Measurements from ENCODE around the gene KCND3. TPM values are rescaled to one million over a fixed set of nuclear protein-coding genes. Genes with fewer than 3 reads are reported as not detected.
A peak's percentile ranks its signal among the peaks of the same experiment; 100 is the strongest.

KCND3 gene
- total RNA-seq, 1 experiment from 2014 or later, result not detected

DNA sequence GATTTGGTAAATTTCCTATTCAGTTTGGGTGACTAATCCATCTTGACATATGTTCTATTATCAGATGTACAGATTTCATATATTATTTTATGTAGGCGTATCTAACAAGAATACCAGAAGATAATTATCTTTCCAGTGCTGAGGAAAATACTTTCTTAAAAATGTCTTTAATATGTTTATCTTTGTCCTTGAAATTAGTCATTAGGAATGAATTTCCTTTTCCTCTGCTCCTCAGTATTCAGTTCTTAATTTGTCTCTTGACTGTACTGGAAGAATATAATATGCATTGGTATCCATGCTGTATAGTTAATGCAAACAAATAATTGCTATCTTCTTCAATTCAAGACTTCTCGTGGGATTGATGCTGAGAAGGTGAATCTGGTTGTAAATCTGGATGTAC lies 227.1 kb downstream of the KCND3 start:
- Histone ChIP-seq H3K4me3 (no peak overlapping the region), H3K79me2 (ENCODE audit: low read depth) (peaks cover 19% of the 10 kb centered on the region), H3F3A (ENCODE audit: insufficient read depth, low read depth) (peaks cover 4% of the 10 kb centered on the region; the same call in 1 of the 2 replicates), H3K9me2 (ENCODE audit: insufficient read depth) (no peaks in the 10 kb centered on the region), H3K36me3 (ENCODE audit: low read depth) (peaks cover 67% of the 10 kb centered on the region), H3K27me3 (ENCODE audit: insufficient read depth, low read depth) (no peaks in the 10 kb centered on the region), H2AFZ (no peak overlapping the region), H3K27ac (no peak overlapping the region), H4K20me1 (ENCODE audit: insufficient read depth) (peaks cover 26% of the 10 kb centered on the region), H3K4me2 (no peak overlapping the region), H3K4me1 (replicated peaks; ENCODE audit: insufficient read depth) (peaks cover 3% of the 10 kb centered on the region), H3K9me3 (ENCODE audit: insufficient read depth, low read depth) (no peaks in the 10 kb centered on the region)
- ChIA-PET CTCF (no interaction called here), POLR2A (ENCODE audit: unreplicated experiment) (no interaction called here)
- no peak for TF ChIP-seq EZH2 (IDR thresholded peaks at IDR 0.05; ENCODE audit: low read depth)
- intact Hi-C loops (cut with micrococcal nuclease; ENCODE audit: unreplicated experiment), result no loop called here
- no TSS peak for BruUV-seq (replicated peaks)
- DNase-seq, result no peak

DNA sequence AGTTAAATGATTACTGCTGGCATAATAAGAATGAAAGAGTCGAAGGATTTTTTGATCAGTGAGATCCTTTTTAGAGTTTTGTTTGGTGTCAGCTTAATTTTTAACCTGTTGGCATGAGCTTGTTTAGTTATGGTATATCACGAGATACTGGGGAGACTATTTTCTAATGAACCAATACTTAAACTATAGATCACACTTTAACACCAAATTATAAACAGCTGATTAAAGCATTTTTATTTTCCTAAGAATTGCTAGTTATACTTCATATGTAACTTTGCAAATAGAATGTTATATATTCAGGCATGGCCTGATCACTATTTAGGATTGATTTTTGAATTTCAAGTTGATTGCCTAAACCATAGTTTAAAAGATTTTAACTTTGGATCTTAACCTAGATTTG lies 227.8 kb downstream of the KCND3 start:
- intact Hi-C loops (cut with micrococcal nuclease; ENCODE audit: unreplicated experiment), result no loop called here
- ChIA-PET CTCF (no interaction called here), POLR2A (ENCODE audit: unreplicated experiment) (no interaction called here)
- no peak overlapping the region for H2AFZ ChIP-seq
- no peaks in the 10 kb centered on the region for H3K9me2 ChIP-seq (ENCODE audit: insufficient read depth)
- peaks cover 25% of the 10 kb centered on the region for H4K20me1 ChIP-seq (ENCODE audit: insufficient read depth)
- H3K9me3 ChIP-seq (ENCODE audit: insufficient read depth, low read depth), result no peaks in the 10 kb centered on the region
- H3K4me2 ChIP-seq, result no peak overlapping the region
- H3K4me3 ChIP-seq, result no peak overlapping the region
- peaks cover 4% of the 10 kb centered on the region; the same call in 1 of the 2 replicates for H3F3A ChIP-seq (ENCODE audit: insufficient read depth, low read depth)
- no TSS peak for BruUV-seq (replicated peaks)
- H3K27me3 ChIP-seq (ENCODE audit: insufficient read depth, low read depth), result no peaks in the 10 kb centered on the region
- no peak overlapping the region for H3K27ac ChIP-seq
- no peak for DNase-seq
- H3K4me1 ChIP-seq (replicated peaks; ENCODE audit: insufficient read depth), result peaks cover 9% of the 10 kb centered on the region
- H3K36me3 ChIP-seq (ENCODE audit: low read depth), result peaks cover 68% of the 10 kb centered on the region
- H3K79me2 ChIP-seq (ENCODE audit: low read depth), result peaks cover 25% of the 10 kb centered on the region
- TF ChIP-seq EZH2 (IDR thresholded peaks at IDR 0.05; ENCODE audit: low read depth), result no peak
- TF ChIP-seq, protein P1, sequence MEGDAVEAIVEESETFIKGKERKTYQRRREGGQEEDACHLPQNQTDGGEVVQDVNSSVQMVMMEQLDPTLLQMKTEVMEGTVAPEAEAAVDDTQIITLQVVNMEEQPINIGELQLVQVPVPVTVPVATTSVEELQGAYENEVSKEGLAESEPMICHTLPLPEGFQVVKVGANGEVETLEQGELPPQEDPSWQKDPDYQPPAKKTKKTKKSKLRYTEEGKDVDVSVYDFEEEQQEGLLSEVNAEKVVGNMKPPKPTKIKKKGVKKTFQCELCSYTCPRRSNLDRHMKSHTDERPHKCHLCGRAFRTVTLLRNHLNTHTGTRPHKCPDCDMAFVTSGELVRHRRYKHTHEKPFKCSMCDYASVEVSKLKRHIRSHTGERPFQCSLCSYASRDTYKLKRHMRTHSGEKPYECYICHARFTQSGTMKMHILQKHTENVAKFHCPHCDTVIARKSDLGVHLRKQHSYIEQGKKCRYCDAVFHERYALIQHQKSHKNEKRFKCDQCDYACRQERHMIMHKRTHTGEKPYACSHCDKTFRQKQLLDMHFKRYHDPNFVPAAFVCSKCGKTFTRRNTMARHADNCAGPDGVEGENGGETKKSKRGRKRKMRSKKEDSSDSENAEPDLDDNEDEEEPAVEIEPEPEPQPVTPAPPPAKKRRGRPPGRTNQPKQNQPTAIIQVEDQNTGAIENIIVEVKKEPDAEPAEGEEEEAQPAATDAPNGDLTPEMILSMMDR (conservative IDR thresholded peaks at IDR 0.05), result no peak

GRCh38 chr1:111758373-111758772 lies 231.1 kb downstream of the KCND3 start:
- H3K4me1 ChIP-seq (replicated peaks; ENCODE audit: insufficient read depth), result peaks cover 20% of the 10 kb centered on the region
- no peaks in the 10 kb centered on the region for H3K27me3 ChIP-seq (ENCODE audit: insufficient read depth, low read depth)
- no peak overlapping the region for H3K4me3 ChIP-seq
- no peaks in the 10 kb centered on the region for H3K9me3 ChIP-seq (ENCODE audit: insufficient read depth, low read depth)
- no TSS peak for BruUV-seq (replicated peaks)
- POLR2A ChIA-PET (ENCODE audit: unreplicated experiment), result no interaction called here
- H2AFZ ChIP-seq, result no peak overlapping the region
- peaks cover 15% of the 10 kb centered on the region for H4K20me1 ChIP-seq (ENCODE audit: insufficient read depth)
- no peak overlapping the region for H3K4me2 ChIP-seq
- peaks cover 16% of the 10 kb centered on the region; the same call in 1 of the 2 replicates for H3F3A ChIP-seq (ENCODE audit: insufficient read depth, low read depth)
- H3K79me2 ChIP-seq (ENCODE audit: low read depth), result peaks cover 40% of the 10 kb centered on the region
- H3K36me3 ChIP-seq (ENCODE audit: low read depth), result peaks cover 51% of the 10 kb centered on the region
- intact Hi-C loops (cut with micrococcal nuclease; ENCODE audit: unreplicated experiment), result loop anchor here (5.0 kb wide), 2 partner anchors 101 to 276 kb away; no protein-coding TSS in a partner anchor
- no peak for DNase-seq
- CTCF ChIA-PET, result no interaction called here
- H3K9me2 ChIP-seq (ENCODE audit: insufficient read depth), result no peaks in the 10 kb centered on the region
- H3K27ac ChIP-seq, result no peak overlapping the region
- no peak for TF ChIP-seq EZH2 (IDR thresholded peaks at IDR 0.05; ENCODE audit: low read depth)
- TF ChIP-seq, protein P1 (conservative IDR thresholded peaks at IDR 0.05), result no peak; the same call in 1 of the 2 replicates

DNA sequence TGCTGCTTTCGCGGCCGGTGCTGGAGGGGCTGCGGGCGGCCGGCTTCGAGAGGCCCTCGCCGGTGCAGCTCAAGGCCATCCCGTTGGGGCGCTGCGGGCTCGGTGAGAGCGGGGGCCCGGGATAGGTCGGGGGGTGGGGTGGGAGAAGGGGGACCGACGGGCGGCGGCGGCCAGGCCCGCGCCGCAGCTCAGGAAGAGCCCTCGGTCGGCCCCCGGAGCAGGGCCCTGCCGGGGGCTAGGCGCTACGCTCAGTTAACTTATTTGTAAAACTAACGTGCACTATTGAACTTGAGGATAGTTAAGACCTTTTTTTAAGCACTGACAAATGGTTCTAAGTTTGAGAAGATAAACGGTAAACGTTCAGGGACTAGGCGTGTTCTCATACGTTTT lies 233.3 kb downstream of the KCND3 start:
- no TSS peak for BruUV-seq (replicated peaks)
- H3K79me2 ChIP-seq (ENCODE audit: low read depth), result peaks cover 40% of the 10 kb centered on the region
- intact Hi-C loops (cut with micrococcal nuclease; ENCODE audit: unreplicated experiment), result loop anchor here (5.0 kb wide), 2 partner anchors 99 to 274 kb away; no protein-coding TSS in a partner anchor
- peak overlapping the region; percentile 92 for H3K4me3 ChIP-seq
- peak overlapping the region; percentile 100 for H2AFZ ChIP-seq
- peak overlapping the region; percentile 89 for H3K4me2 ChIP-seq
- ChIA-PET POLR2A (ENCODE audit: unreplicated experiment) (no interaction called here), CTCF (interaction anchor here (0.5 to 0.9 kb wide), 2 partner anchors 41 to 270 kb away, joined by 3 to 7 read pairs; no protein-coding TSS in a partner anchor)
- peaks cover 15% of the 10 kb centered on the region for H4K20me1 ChIP-seq (ENCODE audit: insufficient read depth)
- no peaks in the 10 kb centered on the region for H3K9me3 ChIP-seq (ENCODE audit: insufficient read depth, low read depth)
- peaks cover 29% of the 10 kb centered on the region for H3K36me3 ChIP-seq (ENCODE audit: low read depth)
- H3K27me3 ChIP-seq (ENCODE audit: insufficient read depth, low read depth), result no peaks in the 10 kb centered on the region
- peaks cover 20% of the 10 kb centered on the region for H3K4me1 ChIP-seq (replicated peaks; ENCODE audit: insufficient read depth)
- no peaks in the 10 kb centered on the region for H3K9me2 ChIP-seq (ENCODE audit: insufficient read depth)
- H3F3A ChIP-seq (ENCODE audit: insufficient read depth, low read depth), result peaks cover 16% of the 10 kb centered on the region; the same call in 1 of the 2 replicates
- peak overlapping the region; percentile 64 for H3K27ac ChIP-seq
- TF ChIP-seq EZH2 (IDR thresholded peaks at IDR 0.05; ENCODE audit: low read depth), result no peak
- TF ChIP-seq, protein P1 (conservative IDR thresholded peaks at IDR 0.05), result no peak
- DNase-seq, result no peak

All from PC-9 (cell line).